Stimulated activated CD4-positive, alpha-beta T cell treated with anti-CD3 and anti-CD28 coated beads, TNF-alpha, amount 100 ng/mL, for 48 hours (primary cell): ENCODE measurements around the gene GBA2.
A peak's percentile ranks its signal among the peaks of the same experiment; 100 is the strongest.

Source experiments
- DNase-seq, 3 donors: peaks; one replicate each; pipeline ENCODE4 v3.0.0-alpha.2; 2020; ENCODE audit warnings: low read depth in 3 of 3

The GBA2 gene

DNA sequence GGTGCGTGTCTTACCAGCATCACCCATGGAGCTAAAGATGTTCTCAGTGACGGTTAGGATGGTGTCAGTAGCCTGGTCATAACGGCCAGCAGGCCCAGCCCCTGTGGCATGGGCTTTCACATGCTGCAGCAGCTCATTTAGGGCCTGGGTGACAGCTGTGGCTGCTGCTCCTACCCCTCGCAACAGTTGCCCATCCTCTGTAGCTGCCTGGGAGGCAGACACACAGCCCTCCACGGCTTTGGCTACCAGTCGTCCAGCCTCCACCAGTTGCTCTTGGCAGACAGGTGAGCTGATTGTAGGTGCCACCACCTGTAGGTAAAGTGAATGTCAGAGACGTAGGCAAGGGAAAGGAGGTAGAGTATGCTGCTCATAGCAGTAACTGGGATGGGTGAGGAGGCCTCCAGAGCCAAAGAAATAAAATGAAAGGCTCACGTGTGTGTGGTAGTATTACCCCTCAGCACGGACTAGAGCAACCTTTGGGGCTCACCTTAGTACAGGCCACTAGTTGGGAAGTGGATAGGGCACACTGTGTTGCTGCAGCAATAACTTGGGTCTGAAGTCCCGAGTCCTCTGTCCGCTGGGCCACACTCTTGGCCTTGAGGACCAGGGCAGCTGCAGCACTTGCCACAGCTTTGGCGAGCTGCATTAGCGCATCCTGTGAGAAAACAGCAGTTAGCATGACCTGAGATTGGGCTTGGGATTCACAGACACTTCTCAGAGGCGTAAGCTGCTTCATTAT is 31.7 kb downstream of the GBA2 start:
- DNase-seq, result no peak

DNA sequence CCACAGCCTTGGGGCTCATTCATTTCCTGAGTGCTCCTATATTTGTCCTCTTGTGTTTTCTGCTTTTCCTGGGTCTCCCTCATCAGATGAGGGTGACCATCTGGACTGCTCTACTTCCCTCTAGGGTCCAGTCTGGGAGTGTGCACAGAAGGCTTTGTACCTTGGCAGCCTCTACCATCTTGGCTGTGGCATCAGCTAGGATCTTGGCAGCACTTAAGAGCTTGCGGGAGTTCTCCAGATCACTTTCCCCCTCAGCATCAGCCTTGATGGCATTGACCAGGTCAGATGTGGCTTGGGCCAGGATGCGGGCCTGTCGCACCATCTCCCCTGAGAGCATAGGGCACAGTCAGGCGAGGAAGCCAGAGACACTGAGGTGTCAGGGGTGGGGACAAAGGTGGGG is 32.8 kb downstream of the GBA2 start:
- DNase-seq, result no peak

DNA sequence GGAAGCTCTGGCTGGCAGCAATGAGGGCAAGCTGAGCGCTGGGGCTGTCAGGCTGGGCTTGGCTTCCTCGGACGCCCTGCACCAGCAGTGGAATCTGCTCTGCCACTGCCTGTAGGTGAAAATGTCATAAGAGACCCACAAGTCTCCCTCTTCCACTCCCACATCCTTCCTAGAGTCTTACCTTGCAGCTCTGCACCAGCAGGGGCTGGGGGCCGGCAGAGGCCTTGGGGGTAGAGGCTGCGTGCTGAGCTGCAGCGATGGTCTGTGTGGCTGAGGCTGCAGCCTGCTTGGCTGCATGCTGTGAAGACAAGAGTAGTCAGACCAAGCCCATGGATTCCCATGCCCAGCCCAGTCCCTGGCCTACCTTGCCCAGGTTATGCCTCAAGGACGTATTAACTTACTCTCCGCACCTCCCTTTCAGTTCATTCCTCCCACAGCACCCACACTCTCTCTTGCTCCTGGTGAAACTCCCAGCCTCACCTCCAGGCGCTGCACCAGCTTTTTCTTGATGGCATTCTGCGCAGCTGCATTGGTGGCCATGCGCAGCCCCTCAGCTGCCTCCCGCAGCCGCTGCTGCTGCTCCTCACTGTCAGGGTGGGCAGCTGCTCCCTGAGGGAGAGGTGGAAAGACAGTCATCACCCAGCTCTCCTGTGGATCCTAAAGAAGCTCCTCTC is 34.3 kb downstream of the GBA2 start:
- DNase-seq, result no peak

DNA sequence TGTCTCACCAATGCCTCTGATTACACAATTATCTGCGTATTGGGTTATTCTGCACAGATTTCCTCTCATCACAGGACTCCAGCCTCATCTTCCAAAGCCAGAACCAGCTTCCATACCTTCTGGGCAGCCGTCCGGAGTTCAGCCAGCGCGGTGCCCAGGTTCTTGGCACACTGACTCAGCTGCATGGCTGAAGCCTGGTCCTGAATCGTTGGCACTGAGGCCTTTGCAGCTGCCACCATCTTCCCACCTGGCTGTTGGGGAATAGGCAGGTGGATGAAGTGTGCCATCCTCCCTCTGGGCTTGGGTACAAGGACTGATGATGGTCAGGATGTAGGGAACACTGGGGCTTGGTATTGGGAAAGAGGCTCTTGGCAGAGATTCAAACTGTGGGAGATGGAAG is 34.9 kb downstream of the GBA2 start:
- no peak for DNase-seq

DNA sequence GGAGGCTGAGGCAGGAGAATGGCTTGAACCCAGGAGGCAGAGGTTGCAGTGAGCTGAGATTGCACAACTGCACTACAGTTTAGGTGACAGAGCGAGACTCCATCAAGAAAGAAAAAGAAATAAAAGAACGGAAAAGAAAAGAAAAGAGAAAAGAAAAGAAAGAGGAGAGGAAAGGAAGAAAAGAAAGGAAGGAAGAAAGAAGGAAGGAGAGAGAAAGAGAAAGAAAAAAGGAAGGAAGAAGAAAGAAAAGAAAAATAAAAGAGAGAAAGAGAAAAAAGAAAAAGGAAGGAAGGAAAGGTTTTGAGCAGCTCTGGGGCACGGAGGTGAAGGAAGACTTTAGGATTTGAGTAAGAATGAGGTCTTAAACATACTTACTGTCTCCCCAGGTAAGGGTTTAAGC is 35.5 kb downstream of the GBA2 start:
- no peak for DNase-seq

DNA sequence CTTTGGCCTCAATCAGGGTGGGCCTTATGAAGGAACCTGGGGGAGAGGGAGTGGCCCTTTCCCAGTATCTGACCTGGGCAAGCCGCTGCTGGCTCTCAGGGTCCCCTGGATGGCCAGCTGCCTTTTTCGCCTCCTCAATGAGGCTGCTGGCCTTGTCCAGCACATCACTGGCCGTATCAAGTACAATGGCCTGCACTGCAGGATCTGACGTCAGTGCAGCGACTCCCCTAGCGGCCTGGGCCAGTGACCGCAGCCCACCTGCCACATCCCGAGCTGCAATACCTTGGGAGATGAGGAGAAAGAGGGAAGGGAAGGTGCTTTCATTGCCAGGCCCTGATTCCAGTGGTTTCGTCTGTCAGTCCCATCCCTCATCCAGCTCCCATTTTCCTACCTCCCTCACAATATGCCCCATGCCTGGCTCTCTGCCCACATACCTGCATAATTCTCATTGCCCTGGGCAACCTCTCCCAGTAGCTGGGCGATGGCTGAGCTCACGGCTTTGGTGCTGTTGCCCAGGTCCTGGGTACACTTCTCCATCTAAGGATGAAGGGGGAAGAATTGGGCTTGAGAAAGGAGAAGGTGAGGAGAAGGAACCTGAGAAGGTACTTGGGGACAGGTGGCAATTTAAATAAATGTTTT is 36.1 kb downstream of the GBA2 start:
- DNase-seq, result no peak

DNA sequence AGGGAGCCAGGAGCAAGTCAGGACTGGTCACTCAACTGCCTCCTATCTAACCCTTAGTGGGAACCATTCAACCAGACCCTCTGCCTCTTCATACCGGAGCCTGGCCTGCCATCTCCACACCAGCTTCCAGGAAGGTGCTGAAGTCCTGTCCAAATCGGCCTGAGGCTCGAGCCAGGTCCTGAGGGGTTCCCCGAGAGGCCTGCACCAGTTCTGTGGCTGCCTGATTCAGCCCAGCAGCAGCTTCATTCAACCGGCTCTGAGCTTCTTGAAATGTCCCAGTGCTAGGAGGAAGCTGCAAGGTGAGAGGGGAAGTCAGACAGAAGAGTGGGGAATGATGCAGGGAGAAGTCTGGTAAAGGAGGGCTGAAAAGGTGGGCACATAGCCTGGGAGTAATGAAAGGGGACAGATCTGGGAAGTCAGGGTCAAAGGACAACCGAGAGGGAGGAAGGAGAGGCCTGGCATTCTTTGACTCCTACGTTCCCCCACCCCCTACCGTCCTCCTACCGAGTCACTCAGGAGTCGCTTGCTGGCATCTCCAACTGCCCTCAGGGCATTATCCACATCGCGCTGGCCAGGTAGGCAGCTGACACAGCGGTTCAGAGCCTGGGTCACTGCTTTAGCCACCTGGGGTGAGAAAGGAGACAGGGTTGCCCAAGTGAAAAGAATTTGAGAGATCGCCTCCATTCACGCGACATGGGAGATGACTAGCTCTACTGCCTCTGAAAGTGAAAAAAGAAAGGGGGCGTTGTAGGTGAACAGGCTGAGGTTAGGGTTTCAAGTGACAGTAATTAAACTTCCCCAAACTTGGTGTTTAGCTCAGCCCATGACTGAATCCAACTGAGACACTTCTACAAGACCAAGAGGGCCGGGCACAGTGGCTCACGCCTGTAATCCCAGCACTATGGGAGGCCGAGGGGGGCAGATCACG is 37.3 kb downstream of the GBA2 start:
- DNase-seq, result no peak

DNA sequence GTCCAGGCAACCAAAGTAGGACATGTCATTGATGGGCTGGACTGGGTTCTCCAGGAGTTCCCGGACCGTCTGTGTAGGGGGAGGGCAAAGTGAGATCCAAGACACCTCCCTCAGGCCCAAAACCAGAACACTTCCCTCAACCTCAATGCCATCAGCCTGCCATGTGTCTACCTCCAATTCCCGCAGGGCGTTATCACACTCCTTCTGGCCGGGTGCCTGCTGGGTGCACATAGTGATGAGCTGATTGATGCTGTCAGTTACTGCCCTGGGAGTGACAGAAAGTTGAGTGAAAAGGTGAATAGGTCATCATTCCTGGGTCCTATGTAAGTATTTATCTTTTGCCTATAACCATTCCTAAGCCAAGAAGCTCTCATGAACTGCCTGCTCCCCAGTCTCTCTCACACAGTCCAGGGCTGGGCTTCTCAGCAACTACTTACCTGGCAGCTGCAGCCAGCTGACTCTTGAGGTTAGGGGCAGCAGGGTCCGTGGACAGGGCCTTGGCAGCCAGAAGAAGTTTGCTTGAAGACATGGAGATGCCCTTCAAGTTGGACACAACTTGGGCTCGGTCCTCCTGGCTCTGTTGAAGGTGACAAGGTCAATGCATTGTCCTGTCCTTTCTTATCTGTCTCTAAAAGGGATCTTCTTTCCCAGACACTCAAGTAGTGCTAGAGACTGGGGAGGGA is 38.1 kb downstream of the GBA2 start:
- no peak for DNase-seq

DNA sequence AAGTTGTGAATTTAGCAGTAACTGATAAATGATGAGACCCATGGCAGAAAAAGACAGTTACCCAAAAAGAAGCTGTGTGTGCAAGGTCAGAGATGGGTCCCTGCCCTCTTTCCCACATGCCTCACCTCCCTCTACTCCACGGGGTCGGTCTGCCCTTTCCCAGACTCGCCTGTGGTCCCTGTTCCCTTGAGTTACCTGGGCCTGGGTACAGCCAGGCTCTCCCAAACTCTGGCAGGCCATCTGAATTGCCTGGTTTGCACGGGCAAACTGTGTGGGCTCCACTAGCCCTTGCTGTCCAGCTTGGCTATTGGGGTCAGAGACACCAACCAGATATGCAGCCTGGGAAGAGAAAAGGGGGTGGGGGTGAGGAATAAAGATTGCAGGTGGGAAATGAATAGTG is 40.9 kb downstream of the GBA2 start:
- no peak for DNase-seq

DNA sequence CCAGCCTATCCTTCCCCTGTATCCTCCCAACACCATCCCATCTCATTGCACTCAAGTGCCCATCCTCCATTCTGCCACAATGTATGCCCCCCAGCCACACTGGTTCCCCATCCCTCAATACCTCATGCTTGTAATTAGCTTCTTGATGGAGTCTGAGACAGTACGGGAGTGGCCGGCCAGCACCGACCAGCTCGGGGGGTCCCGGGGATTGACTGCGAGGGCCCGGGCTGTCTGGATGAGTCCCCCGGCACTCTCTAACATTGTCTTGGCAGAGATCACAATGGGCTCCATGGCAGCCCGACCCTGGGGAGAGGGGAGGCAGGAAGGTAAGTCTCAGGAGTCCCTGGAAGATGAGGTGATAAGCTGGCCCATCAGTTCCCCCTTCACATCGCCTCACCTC is 42.1 kb downstream of the GBA2 start:
- no peak for DNase-seq

DNA sequence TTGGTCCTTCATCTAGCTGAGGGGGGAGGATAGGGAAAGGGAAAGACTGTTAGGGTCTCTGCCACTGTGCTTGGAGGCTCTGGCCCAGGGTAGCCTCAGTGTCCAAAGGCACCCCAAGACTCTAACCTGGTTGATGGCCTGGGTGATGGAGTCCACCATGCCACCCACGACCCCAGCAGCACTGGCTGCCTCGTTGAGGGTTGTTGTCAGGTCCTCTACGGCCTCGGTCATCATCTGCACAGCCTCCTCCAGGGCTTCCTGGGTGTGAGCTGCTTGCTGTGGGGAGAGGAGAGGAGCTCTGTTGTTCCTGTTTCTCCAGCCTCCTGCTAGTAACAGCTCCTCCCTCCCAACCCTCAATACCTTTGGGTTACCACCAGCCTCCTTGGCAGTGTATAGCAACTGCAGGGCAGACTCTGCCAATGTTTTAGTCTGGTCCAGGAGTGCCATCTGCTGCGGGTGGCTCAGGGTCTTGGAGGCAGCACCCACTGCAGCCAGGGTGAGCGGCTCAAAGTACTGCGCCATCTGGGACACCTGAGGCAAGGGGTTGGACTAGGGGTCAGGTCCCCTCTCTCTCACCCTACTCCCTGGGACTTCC is 43.1 kb downstream of the GBA2 start:
- no peak for DNase-seq

DNA sequence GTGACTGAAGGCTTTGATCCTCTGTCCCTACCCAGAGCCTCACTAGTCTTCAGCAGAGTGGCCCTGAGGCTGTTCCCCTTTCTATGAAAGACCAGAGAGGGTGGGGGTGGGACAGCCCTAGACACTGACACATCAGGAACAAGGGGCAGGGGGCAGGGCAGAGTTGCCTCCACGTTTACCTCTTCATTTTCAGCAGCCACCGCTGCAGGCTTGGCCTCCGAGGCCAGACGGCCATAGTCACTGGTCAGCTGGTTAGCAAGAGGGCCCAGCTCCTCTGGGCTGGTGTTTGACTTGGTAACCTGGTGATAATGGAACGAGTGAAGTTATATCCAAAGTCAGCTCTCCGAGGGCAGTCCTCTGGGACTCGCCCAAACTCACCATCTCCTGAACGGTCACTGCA is 43.7 kb downstream of the GBA2 start:
- DNase-seq, result no peak

DNA sequence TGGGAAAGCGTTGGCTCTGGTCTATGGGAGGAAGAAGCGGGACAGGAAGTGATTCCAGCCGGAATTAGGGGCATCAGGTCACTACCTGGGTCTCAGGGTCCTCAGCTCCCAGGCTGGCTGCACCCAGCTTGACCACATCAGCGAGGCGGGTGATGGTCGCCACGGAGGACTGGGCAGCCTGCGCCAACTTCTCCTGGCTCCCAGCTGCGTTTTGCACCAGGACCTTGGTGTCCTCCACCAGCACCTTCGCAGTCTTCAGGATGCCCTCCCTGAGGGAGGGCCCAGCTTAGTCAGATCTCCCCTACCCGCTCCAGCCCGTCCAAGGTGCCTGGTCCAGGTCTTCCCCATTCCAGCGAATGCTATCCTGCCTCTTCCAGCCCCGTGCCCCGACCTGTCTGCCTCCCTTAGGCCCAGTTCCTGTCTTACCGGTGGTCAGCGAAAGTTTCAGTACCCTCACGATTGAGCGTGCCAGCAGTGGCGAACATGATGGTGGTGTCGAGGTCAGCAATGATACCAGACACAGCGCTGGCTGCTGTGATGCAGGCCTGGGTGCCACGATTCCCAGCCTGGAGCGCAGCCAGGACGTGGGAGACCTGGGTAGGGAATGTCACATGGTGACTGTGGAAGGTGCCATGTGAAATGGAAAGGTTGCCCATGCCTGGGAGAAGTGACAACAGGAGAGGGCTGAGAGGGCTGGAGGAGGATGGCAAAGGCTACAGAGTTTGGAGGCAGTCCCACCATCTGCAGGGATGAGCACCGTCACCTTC is 44.9 kb downstream of the GBA2 start:
- no peak for DNase-seq

DNA sequence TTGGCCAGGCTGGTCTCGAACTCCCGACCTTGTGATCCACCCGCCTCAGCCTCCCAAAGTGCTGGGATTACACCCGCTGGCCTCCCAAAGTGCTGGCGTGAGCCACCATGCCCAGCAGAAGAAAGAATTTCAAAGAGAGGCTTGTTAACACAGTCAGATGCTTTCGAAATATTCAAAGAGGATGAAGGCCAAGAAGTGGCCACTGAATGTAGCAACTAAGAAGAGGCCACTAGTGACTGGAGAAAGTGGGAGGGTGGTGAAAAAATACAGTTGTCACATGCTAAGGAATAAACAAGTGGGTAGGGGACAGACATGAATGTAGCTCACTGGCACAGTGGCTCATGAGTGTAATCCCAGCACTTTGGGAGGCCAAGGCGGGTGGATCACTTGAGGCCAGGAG is 46.3 kb downstream of the GBA2 start:
- no peak for DNase-seq

DNA sequence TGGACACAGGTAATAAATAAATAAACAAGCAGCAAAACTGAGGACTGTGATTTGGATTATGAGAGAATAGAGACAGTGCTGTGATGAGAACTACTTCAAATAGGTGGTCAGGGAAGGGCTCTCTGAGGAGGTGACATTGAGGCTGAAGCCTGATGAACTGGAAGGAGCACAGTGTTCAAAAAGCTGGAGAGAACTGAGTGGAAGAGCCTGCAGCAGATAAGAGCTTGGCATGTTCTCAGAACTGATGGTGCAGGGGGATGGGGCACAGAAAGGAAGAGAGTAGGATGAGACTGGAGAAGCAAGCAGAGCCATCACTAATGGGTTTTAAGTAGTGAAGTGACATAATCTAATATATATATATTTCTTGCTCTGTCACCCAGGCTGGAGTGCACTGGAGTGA is 48.1 kb downstream of the GBA2 start:
- DNase-seq, result no peak

DNA sequence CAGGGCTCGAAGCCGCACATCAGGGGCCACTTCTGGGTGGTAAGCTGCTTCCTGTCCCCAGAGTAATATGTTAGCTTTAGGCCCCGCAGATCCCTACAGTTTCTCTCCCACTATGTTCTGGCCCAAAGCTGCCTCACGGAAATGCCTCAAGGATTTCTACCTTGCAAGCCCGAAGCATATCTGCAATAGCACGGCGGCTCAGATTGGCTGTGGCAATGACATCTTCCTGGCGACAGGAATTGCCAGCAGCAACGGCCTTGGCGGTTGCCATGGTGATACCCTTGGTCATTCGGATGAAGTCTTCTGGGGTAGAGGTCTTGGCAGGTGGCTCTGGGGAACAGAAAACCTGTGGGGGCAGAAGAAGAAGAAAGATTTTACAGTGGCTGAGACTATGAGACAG is 49.0 kb downstream of the GBA2 start:
- no peak for DNase-seq

DNA sequence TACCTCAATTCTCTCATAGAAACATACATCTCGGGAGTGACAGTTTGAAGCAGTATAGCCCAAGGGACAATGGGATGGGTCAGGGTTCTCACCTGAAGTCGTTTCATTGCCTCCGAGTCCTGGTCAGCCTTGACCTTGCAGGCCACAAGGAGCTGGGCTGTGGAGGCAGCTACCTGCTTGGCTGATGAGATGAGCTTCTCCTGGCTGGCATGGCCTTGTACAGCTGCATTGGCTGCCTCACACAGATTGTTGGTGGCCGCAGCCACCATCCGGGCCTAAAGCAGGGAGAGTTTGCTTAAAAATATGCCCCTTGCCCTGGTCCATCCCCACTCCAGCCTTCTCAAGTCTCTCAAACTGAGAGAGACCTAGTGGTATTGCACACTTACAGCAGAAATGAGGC is 50.8 kb downstream of the GBA2 start:
- DNase-seq, result no peak

DNA sequence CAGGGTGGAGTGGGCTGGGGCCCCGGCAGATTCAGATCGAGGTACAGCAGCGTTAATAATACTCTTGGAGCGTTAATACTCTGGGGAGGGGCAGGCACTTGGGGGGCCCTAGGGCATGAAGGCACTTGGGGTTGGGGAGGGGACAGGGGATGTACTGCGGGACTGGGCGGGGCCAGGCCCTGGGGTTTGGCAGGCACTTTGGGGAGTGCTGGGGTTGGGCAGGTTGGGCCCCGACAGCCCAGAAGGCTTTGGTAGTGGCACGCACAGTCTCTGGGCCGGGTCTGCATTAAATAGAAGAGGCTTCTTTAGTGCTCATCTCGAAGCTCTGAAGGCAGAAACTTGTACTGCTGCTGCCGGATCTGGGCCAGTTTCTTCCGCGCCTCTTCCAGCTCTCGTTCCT is 51.5 kb downstream of the GBA2 start:
- no peak for DNase-seq

DNA sequence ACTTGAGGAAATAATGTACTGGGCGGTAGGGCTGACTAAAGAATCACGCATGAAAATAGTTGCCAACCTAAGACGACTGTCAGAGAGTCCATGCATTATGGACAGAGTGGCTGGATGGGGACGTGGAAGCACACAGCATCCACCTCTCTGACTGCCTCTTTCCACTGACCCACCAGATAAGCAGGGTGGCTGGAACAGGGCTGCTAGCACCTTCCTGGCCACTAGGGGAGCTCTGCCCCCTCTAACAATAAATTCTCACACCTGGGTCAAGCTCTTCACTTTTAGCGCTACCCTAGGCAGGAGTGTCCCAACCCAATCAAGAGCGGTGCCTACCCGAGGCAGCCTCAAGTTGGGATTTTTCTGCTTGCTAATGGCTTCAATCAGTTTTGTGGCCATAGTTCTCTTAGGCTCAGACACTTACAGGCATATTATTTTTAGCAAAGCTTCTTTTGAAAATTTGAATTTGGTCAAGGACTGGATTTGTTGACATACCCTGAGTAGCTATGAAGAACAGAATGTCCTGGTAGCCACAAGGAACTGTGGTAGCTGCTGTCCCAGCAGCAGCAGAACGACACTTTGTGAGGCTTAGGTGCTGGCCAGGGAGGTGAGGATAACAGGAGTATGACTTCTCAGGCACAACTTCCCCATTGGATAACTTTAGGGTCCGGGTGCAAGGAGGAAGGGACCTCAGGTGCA is 52.4 kb downstream of the GBA2 start:
- DNase-seq, result peak; percentile 23 to 40 (median 26)

DNA sequence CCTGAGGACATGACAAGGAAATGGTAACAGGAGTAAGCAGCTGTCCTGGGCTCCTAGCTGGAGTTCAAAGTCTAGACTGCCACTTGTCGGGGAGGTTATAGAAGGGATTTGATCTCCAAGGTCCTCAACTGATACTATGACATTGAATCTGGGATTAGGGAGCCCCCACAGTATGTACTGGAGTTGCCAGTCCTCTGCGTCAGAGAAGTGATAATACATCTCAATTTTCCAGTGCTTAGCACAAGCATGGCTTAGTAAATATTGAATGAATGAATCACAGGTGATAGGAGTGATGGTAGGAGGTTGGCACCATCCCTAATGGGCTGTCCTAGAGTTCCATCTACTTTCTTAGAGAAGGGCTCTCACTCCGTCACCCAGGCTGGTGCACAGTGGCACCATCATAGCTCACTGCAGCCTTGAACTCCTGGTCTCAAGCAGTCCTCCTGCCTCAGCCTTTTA is 53.1 kb downstream of the GBA2 start:
- no peak for DNase-seq
